Liver (tissue), 3 donors: ENCODE data around the gene INTS6.

Source experiments
- GABPA ChIP-seq, 2 donors: IDR thresholded peaks in 1 of 2; conservative IDR thresholded peaks in 1 of 2; 2 replicates each; pipeline ENCODE4 v1.6.1; 2016; ENCODE audit warnings: antibody characterized with exemption in 2 of 2, mild to moderate bottlenecking in 1 of 2, moderate library complexity in 1 of 2
- HNF4G ChIP-seq: IDR thresholded peaks from 2 replicates; pipeline ENCODE4 v1.6.1; 2016; ENCODE audit warnings: antibody characterized with exemption
- NR2F2 ChIP-seq: IDR thresholded peaks from 2 replicates; pipeline ENCODE4 v1.6.1; 2016; ENCODE audit warnings: antibody characterized with exemption
- RAD21 ChIP-seq, 2 donors: IDR thresholded peaks; 2 replicates each; pipeline ENCODE4 v1.6.1; 2016; ENCODE audit warnings: antibody characterized with exemption in 2 of 2, mild to moderate bottlenecking in 2 of 2
- TAF1 ChIP-seq: conservative IDR thresholded peaks from 2 replicates; pipeline ENCODE4 v1.6.1; 2016; ENCODE audit warnings: antibody characterized with exemption, mild to moderate bottlenecking
- YY1 ChIP-seq: IDR thresholded peaks from 2 replicates; pipeline ENCODE4 v1.6.1; 2016; ENCODE audit warnings: antibody characterized with exemption, mild to moderate bottlenecking
- TF ChIP-seq, protein P1 (sequence below): fragments of 150-350 bp; IDR thresholded peaks from 2 replicates; pipeline ENCODE4 v1.5.1; 2017; ENCODE audit warnings: improper control_type of control experiment, low read depth, low read length; ENCODE audit not compliant: missing input control
- TF ChIP-seq, protein P2 (sequence below): IDR thresholded peaks from 2 replicates; pipeline ENCODE4 v1.6.1; 2016; ENCODE audit warnings: antibody characterized with exemption
- TF ChIP-seq, protein P3 (sequence below): IDR thresholded peaks from 2 replicates; pipeline ENCODE4 v1.6.1; 2016; ENCODE audit warnings: antibody characterized with exemption, mild to moderate bottlenecking
- donor health status: healthy.
- donor health status: healthy.

DNA sequence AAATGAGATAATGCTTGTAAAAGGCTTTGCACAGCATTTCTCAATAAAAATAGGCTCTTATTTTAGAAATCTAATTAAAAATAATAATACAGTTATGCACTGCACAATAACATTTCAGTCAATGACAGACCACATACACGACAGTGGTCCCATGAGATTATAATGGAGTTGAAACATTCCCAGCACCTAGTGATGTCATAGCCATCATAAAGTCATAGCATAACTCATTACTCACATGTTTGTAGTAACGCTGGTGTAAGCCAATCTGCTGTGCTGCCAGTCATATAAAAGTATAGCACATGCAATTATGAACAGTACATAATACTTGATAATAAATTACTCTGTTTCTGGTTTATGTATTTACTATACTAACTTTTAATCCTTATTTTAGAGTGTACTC is 126.1 kb downstream of the INTS6 start:
- TF ChIP-seq NR2F2 (no peak), TAF1 (no peak), GABPA (IDR thresholded peaks at IDR 0.05 in 1 of 2, conservative IDR thresholded peaks at IDR 0.05 in 1 of 2) (no peak), YY1 (no peak), RAD21 (IDR thresholded peaks at IDR 0.05) (no peak), HNF4G (no peak)
- TF ChIP-seq, protein P1, sequence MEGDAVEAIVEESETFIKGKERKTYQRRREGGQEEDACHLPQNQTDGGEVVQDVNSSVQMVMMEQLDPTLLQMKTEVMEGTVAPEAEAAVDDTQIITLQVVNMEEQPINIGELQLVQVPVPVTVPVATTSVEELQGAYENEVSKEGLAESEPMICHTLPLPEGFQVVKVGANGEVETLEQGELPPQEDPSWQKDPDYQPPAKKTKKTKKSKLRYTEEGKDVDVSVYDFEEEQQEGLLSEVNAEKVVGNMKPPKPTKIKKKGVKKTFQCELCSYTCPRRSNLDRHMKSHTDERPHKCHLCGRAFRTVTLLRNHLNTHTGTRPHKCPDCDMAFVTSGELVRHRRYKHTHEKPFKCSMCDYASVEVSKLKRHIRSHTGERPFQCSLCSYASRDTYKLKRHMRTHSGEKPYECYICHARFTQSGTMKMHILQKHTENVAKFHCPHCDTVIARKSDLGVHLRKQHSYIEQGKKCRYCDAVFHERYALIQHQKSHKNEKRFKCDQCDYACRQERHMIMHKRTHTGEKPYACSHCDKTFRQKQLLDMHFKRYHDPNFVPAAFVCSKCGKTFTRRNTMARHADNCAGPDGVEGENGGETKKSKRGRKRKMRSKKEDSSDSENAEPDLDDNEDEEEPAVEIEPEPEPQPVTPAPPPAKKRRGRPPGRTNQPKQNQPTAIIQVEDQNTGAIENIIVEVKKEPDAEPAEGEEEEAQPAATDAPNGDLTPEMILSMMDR = no peak
- TF ChIP-seq, protein P2, sequence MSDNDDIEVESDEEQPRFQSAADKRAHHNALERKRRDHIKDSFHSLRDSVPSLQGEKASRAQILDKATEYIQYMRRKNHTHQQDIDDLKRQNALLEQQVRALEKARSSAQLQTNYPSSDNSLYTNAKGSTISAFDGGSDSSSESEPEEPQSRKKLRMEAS = no peak
- TF ChIP-seq, protein P3, sequence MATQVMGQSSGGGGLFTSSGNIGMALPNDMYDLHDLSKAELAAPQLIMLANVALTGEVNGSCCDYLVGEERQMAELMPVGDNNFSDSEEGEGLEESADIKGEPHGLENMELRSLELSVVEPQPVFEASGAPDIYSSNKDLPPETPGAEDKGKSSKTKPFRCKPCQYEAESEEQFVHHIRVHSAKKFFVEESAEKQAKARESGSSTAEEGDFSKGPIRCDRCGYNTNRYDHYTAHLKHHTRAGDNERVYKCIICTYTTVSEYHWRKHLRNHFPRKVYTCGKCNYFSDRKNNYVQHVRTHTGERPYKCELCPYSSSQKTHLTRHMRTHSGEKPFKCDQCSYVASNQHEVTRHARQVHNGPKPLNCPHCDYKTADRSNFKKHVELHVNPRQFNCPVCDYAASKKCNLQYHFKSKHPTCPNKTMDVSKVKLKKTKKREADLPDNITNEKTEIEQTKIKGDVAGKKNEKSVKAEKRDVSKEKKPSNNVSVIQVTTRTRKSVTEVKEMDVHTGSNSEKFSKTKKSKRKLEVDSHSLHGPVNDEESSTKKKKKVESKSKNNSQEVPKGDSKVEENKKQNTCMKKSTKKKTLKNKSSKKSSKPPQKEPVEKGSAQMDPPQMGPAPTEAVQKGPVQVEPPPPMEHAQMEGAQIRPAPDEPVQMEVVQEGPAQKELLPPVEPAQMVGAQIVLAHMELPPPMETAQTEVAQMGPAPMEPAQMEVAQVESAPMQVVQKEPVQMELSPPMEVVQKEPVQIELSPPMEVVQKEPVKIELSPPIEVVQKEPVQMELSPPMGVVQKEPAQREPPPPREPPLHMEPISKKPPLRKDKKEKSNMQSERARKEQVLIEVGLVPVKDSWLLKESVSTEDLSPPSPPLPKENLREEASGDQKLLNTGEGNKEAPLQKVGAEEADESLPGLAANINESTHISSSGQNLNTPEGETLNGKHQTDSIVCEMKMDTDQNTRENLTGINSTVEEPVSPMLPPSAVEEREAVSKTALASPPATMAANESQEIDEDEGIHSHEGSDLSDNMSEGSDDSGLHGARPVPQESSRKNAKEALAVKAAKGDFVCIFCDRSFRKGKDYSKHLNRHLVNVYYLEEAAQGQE = no peak
